B cell (primary cell): ENCODE measurements around the gene WDR64. TPM values are rescaled to one million over a fixed set of nuclear protein-coding genes. Genes with fewer than 3 reads are reported as not detected.

Experiments used
- ATAC-seq: fragments of 200-7000 bp; cut with Tn5 transposase; one replicate; pipeline ENCODE4 v1.10.0; 2021; ENCODE audit warnings: low read depth, mild to moderate bottlenecking, moderate number of reproducible peaks, moderate library complexity
- CTCF ChIA-PET: fragments of 350-600 bp; sonication (Branson Sonifier 250); formaldehyde crosslinking; loops from one replicate; lab custom pipeline; 2021; ENCODE audit warnings: antibody characterized with exemption, inconsistent platforms; lab: Charles Lee
- POLR2A ChIA-PET: fragments of 350-600 bp; sonication (Branson Sonifier 250); formaldehyde crosslinking; loops from one replicate; lab custom pipeline; 2021; ENCODE audit warnings: antibody characterized with exemption; lab: Charles Lee
- DNase-seq: peaks from one replicate; pipeline ENCODE4 v3.0.0; 2013
- H2AFZ ChIP-seq: 2 replicates; pipeline ENCODE4 v1.6.1; 2012; ENCODE audit warnings: mild to moderate bottlenecking, low read depth, low read length; ENCODE audit not compliant: insufficient read depth, poor library complexity, severe bottlenecking
- H3K27ac ChIP-seq, 2 donors: 1 replicate in 1 of 2; 2 replicates in 1 of 2; pipeline ENCODE4 v1.5.1; 2012 to 2013; ENCODE audit warnings: low read length in 2 of 2, mild to moderate bottlenecking in 2 of 2, moderate library complexity in 1 of 2
- H3K27me3 ChIP-seq, 4 experiments: fragments of 200-600 bp in 1 of 4; sonication (generic) in 1 of 4; replicated peaks in 1 of 4; 1 replicate in 2 of 4; 2 replicates in 2 of 4; pipeline versions ENCODE4 v1.6.1 to v1.7.0; 2013 to 2016; ENCODE audit warnings: low read length in 3 of 4, mild to moderate bottlenecking in 2 of 4, mixed read lengths in 1 of 4, moderate library complexity in 1 of 4; ENCODE audit not compliant: insufficient read depth in 4 of 4, control insufficient read depth in 3 of 4; ENCODE audit errors: control extremely low read depth in 1 of 4
- H3K36me3 ChIP-seq, 2 experiments: replicated peaks in 1 of 2; 1 replicate in 1 of 2; 2 replicates in 1 of 2; pipeline versions ENCODE4 v1.6.1 to v1.7.1; 2013; ENCODE audit warnings: low read length in 1 of 2; ENCODE audit not compliant: insufficient read depth in 2 of 2, control insufficient read depth in 1 of 2; ENCODE audit errors: control extremely low read depth in 1 of 2, extremely low read depth in 1 of 2
- H3K4me1 ChIP-seq, 2 donors: fragments of 200-600 bp in 1 of 2; sonication (generic) in 1 of 2; 1 replicate in 1 of 2; 2 replicates in 1 of 2; pipeline versions ENCODE4 v1.5.1 to v1.6.1; 2013 to 2017; ENCODE audit warnings: low read length in 2 of 2; ENCODE audit not compliant: control insufficient read depth in 2 of 2, insufficient read depth in 2 of 2
- H3K4me2 ChIP-seq: replicated peaks from 2 replicates; pipeline ENCODE3; 2012; ENCODE audit warnings: mild to moderate bottlenecking, low read depth, low read length; ENCODE audit not compliant: poor library complexity, severe bottlenecking
- H3K4me3 ChIP-seq, 5 experiments: fragments of 200-600 bp in 1 of 5; sonication (generic) in 1 of 5; 1 replicate in 3 of 5; 2 replicates in 2 of 5; pipeline versions ENCODE4 v1.5.1 to v1.7.0; 2011 to 2016; ENCODE audit warnings: low read length in 4 of 5, mild to moderate bottlenecking in 4 of 5, low read depth in 2 of 5, control low read depth in 1 of 5, moderate library complexity in 1 of 5; ENCODE audit not compliant: insufficient read depth in 1 of 5; ENCODE audit errors: control extremely low read depth in 1 of 5, extremely low read depth in 1 of 5
- H3K79me2 ChIP-seq: fragments of 200-600 bp; sonication (generic); one replicate; pipeline ENCODE4 v1.6.0; 2016; ENCODE audit warnings: low read length; ENCODE audit not compliant: control insufficient read depth, insufficient read depth
- H3K9ac ChIP-seq: fragments of 200-600 bp; sonication (generic); 2 replicates; pipeline ENCODE4 v1.6.1; 2017; ENCODE audit warnings: mild to moderate bottlenecking, low read length, moderate library complexity
- H3K9me3 ChIP-seq, 3 donors: one replicate each; pipeline versions ENCODE4 v1.6.1 to v1.7.1; 2013; ENCODE audit warnings: low read length in 2 of 3; ENCODE audit not compliant: control insufficient read depth in 2 of 3, insufficient read depth in 1 of 3; ENCODE audit errors: control extremely low read depth in 1 of 3
- H4K20me1 ChIP-seq: 2 replicates; pipeline ENCODE4 v1.6.0; 2012; ENCODE audit warnings: mild to moderate bottlenecking, low read length; ENCODE audit not compliant: insufficient read depth, control insufficient read depth, poor library complexity, severe bottlenecking
- H3K27ac Mint-ChIP-seq: one replicate; pipeline ENCODE4 v1.8.0; 2021; ENCODE audit warnings: mixed read lengths
- H3K27me3 Mint-ChIP-seq: one replicate; pipeline ENCODE4 v1.8.0; 2021; ENCODE audit warnings: mixed read lengths
- H3K4me1 Mint-ChIP-seq: one replicate; pipeline ENCODE4 v1.8.0; 2021; ENCODE audit warnings: mixed read lengths
- H3K4me3 Mint-ChIP-seq: one replicate; pipeline ENCODE4 v1.8.0; 2021; ENCODE audit warnings: mixed read lengths
- H3K9me3 Mint-ChIP-seq: one replicate; pipeline ENCODE4 v1.8.0; 2022; ENCODE audit warnings: mixed read lengths; ENCODE audit not compliant: insufficient read depth
- CTCF ChIP-seq: fragments of 200-600 bp; IDR thresholded peaks from one replicate; pipeline ENCODE4 v1.8.0; 2022; ENCODE audit warnings: antibody characterized with exemption, mild to moderate bottlenecking
- EZH2 ChIP-seq: IDR thresholded peaks from 2 replicates; pipeline ENCODE4 v1.6.1; 2012; ENCODE audit warnings: borderline replicate concordance, low read depth, mild to moderate bottlenecking, moderate library complexity, low read length; ENCODE audit not compliant: insufficient read depth, poor library complexity, severe bottlenecking
- WGBS: methylation state at CpG from one replicate; pipeline ENCODE4 v1.1.5; 2013; ENCODE audit warnings: missing lambda C conversion rate; ENCODE audit not compliant: insufficient coverage; 5-methylcytosine and 5-hydroxymethylcytosine counted together
- intact Hi-C: fragments of 100-400 bp; cut with micrococcal nuclease; formaldehyde crosslinking; loops from one replicate; pipeline ENCODE4 v1.10.0; 2022
- polyA plus RNA-seq: library from polyadenylated mRNA; depleted of rRNA; stranded (reverse); fragments of >200 nt; gene quantifications from 2 replicates; pipeline ENCODE4 v1.2.3, GENCODE V29; 2012
- total RNA-seq, 2 donors: library from RNA; stranded (reverse); fragments of 120-200 nt in 1 of 2; gene quantifications; 1 replicate in 1 of 2; 2 replicates in 1 of 2; pipeline versions ENCODE4 v1.2.3 to v1.2.4, GENCODE V29; 2013 to 2022

The WDR64 gene
- total and polyA plus RNA-seq, 2 donors (not counting 1 experiment from before 2014, with no cell fraction given): 0.13 TPM; not detected in 1

- H3K4me1 ChIP-seq: peaks cover 6% of the 10 kb centered on the region in 2 donors
- no peaks in the 10 kb centered on the region for H3K27me3 Mint-ChIP-seq
Measured at GRCh38 chr1:241606544-241606943, 45.5 kb upstream of the WDR64 start.

GRCh38 chr1:241607497-241607896 lies 44.6 kb upstream of the WDR64 start:
- Histone ChIP-seq H3K4me1 (peaks cover 6 to 7% of the 10 kb centered on the region in 2 donors), H3K27me3 (no peaks in the 10 kb centered on the region), H3K9me3 (no peaks in the 10 kb centered on the region), H3K27ac (no peak overlapping the region), H3K9ac (no peak overlapping the region), H3K79me2 (peaks cover 38% of the 10 kb centered on the region), H3K4me2 (no peak overlapping the region), H2AFZ (no peak overlapping the region), H3K4me3 (no peak overlapping the region), H4K20me1 (peaks cover 8% of the 10 kb centered on the region), H3K36me3 (peaks cover 9 to 30% of the 10 kb centered on the region in 2 experiments)
- no peaks in the 10 kb centered on the region for H3K27me3 Mint-ChIP-seq
- H3K4me3 Mint-ChIP-seq: no peak overlapping the region
- intact Hi-C loops: no loop called here
- ChIA-PET POLR2A (no interaction called here), CTCF (interaction anchor here (0.7 to 1.2 kb wide), 2 partner anchors 18 to 1814 kb away, joined by 3 read pairs; no protein-coding TSS in a partner anchor)
- TF ChIP-seq EZH2: no peak
- TF ChIP-seq CTCF: peak; percentile 39
- ATAC-seq (no peak), DNase-seq (no peak)
- H3K9me3 Mint-ChIP-seq: no peaks in the 10 kb centered on the region
- H3K4me1 Mint-ChIP-seq: peaks cover 16% of the 10 kb centered on the region
- peak overlapping the region; percentile 1 for H3K27ac Mint-ChIP-seq

More at GRCh38 chr1:241606544-241606943, 45.5 kb upstream of the WDR64 start:
- Histone ChIP-seq H2AFZ (no peak overlapping the region), H3K27me3 (no peaks in the 10 kb centered on the region), H3K4me2 (no peak overlapping the region), H3K27ac (no peak overlapping the region), H3K9me3 (no peaks in the 10 kb centered on the region), H3K4me3 (no peak overlapping the region), H3K79me2 (peaks cover 48% of the 10 kb centered on the region), H3K36me3 (peaks cover 11 to 35% of the 10 kb centered on the region in 2 experiments), H4K20me1 (peaks cover 8% of the 10 kb centered on the region), H3K9ac (no peak overlapping the region)
- ChIA-PET POLR2A (no interaction called here), CTCF (interaction anchor here (1.2 kb wide), 1 partner anchor 19 kb away, joined by 3 read pairs; no protein-coding TSS in a partner anchor)
- Mint-ChIP-seq H3K27ac (no peak overlapping the region), H3K4me1 (peaks cover 21% of the 10 kb centered on the region), H3K9me3 (no peaks in the 10 kb centered on the region), H3K4me3 (no peak overlapping the region)
- 82% methylated on average over 3 of the region's 5 CpGs for WGBS
- DNase-seq: no peak
- intact Hi-C loops: no loop called here
- ATAC-seq: no peak
- TF ChIP-seq EZH2 (no peak), CTCF (no peak)
